ENCODE data around the gene ORMDL3. TPM values are rescaled to one million over a fixed set of nuclear protein-coding genes. Genes with fewer than 3 reads are reported as not detected.

ORMDL3 gene
- total RNA-seq, 1 experiment from 2014 or later, result 53.2 TPM

GRCh38 chr17:39944393-39944711, 17.0 kb upstream of the ORMDL3 start (continued):
- TF ChIP-seq E2F5 (CRISPR knock-in tag; IDR thresholded peaks at IDR 0.05) (no peak), PRDM15 (CRISPR knock-in tag; IDR thresholded peaks at IDR 0.05) (no peak), RELA (CRISPR knock-in tag; IDR thresholded peaks at IDR 0.05; ENCODE audit: borderline replicate concordance) (no peak), KAT7 (CRISPR knock-in tag; IDR thresholded peaks at IDR 0.05; ENCODE audit: borderline replicate concordance) (no peak)

GRCh38 chr17:39943702-39944392, 16.4 kb upstream of the ORMDL3 start:
- DNase-seq (ENCODE audit: low spot score), result no peak
- Mint-ChIP-seq H3K27ac (no peak overlapping the region), H3K4me3 (no peak overlapping the region), H3K4me1 (peaks cover 11% of the 10 kb centered on the region), H3K9me3 (no peaks in the 10 kb centered on the region), H3K27me3 (ENCODE audit: low read depth) (peaks cover 4% of the 10 kb centered on the region; the same call in 1 of the 2 replicates), H3K36me3 (no peaks in the 10 kb centered on the region)
- no peak for ATAC-seq
- CTCF ChIA-PET, result no interaction called here
- POLR2A ChIA-PET, result no interaction called here
- TF ChIP-seq TEAD4 (CRISPR knock-in tag; IDR thresholded peaks at IDR 0.05) (no peak), ZNF423 (CRISPR knock-in tag; IDR thresholded peaks at IDR 0.05) (no peak), FOXP1 (CRISPR knock-in tag; IDR thresholded peaks at IDR 0.05; ENCODE audit: borderline replicate concordance) (no peak), ZNF232 (CRISPR knock-in tag; IDR thresholded peaks at IDR 0.05) (no peak), NR2C2 (CRISPR knock-in tag; IDR thresholded peaks at IDR 0.05) (no peak), ETV6 (CRISPR knock-in tag; IDR thresholded peaks at IDR 0.05) (no peak), OVOL2 (CRISPR knock-in tag; IDR thresholded peaks at IDR 0.05; ENCODE audit: borderline replicate concordance) (no peak), PRRX2 (CRISPR knock-in tag; IDR thresholded peaks at IDR 0.05) (no peak), GRHL2 (CRISPR knock-in tag; IDR thresholded peaks at IDR 0.05; ENCODE audit: insufficient replicate concordance, severe bottlenecking) (no peak), ATF2 (CRISPR knock-in tag; IDR thresholded peaks at IDR 0.05; ENCODE audit: borderline replicate concordance, low read depth) (no peak), MXD4 (CRISPR knock-in tag; IDR thresholded peaks at IDR 0.05; ENCODE audit: borderline replicate concordance) (no peak), IRF2 (CRISPR knock-in tag; IDR thresholded peaks at IDR 0.05; ENCODE audit: borderline replicate concordance, low read depth) (no peak), ZNF317 (CRISPR knock-in tag; IDR thresholded peaks at IDR 0.05; ENCODE audit: borderline replicate concordance, low read depth) (no peak), ZNF138 (CRISPR knock-in tag; conservative IDR thresholded peaks at IDR 0.05) (no peak), CBFB (CRISPR knock-in tag; IDR thresholded peaks at IDR 0.05; ENCODE audit: low read depth) (no peak), USF2 (CRISPR knock-in tag; IDR thresholded peaks at IDR 0.05) (no peak), ZBTB21 (CRISPR knock-in tag; IDR thresholded peaks at IDR 0.05; ENCODE audit: borderline replicate concordance) (no peak)

Data from WTC11 (cell line).